Tibial nerve (tissue), 4 donors: Measurements from ENCODE around the gene TMCC1. TPM values are rescaled to one million over a fixed set of nuclear protein-coding genes. Genes with fewer than 3 reads are reported as not detected.

Experiments used
- DNase-seq, 2 donors: peaks; one replicate each; pipeline ENCODE4 v3.0.0-alpha.2; 2019; ENCODE audit warnings: low spot score in 2 of 2
- H3K27ac ChIP-seq, 4 donors: fragments of 200-600 bp; sonication (generic) in 3 of 4; one replicate each; pipeline ENCODE4 v1.5.1; 2017 to 2019; ENCODE audit warnings: mild to moderate bottlenecking in 1 of 4
- H3K27me3 ChIP-seq, 2 donors: fragments of 200-600 bp; sonication (generic) in 1 of 2; one replicate each; pipeline versions ENCODE4 v1.5.1 to v1.6.0; 2017 to 2019
- H3K36me3 ChIP-seq, 3 donors: fragments of 200-600 bp; sonication (generic); one replicate each; pipeline ENCODE4 v1.5.1; 2018 to 2019
- H3K4me1 ChIP-seq, 4 donors: fragments of 200-600 bp; sonication (generic) in 3 of 4; one replicate each; pipeline ENCODE4 v1.5.1; 2017 to 2019
- H3K4me3 ChIP-seq, 4 donors: fragments of 200-600 bp; sonication (generic) in 3 of 4; one replicate each; pipeline ENCODE4 v1.5.1; 2017 to 2019; ENCODE audit warnings: mild to moderate bottlenecking in 1 of 4, moderate library complexity in 1 of 4
- H3K9me3 ChIP-seq, 4 donors: fragments of 200-600 bp; sonication (generic) in 3 of 4; one replicate each; pipeline ENCODE4 v1.5.1; 2017 to 2019
- EP300 ChIP-seq, 2 donors: sonication (generic); formaldehyde crosslinking; IDR thresholded peaks; one replicate each; pipeline ENCODE4 v1.6.1; 2017; ENCODE audit warnings: antibody characterized with exemption in 2 of 2, mild to moderate bottlenecking in 1 of 2
- POLR2A ChIP-seq, 2 donors: fragments of 450-650 bp; IDR thresholded peaks; one replicate each; pipeline ENCODE4 v1.6.1; 2017; ENCODE audit warnings: antibody characterized with exemption in 2 of 2, mild to moderate bottlenecking in 2 of 2, moderate library complexity in 2 of 2
- WGBS, 2 donors: methylation state at CpG; one replicate each; pipeline ENCODE4 v1.1.5; 2018; 5-methylcytosine and 5-hydroxymethylcytosine counted together
- total RNA-seq, 4 donors: library from RNA; depleted of rRNA; stranded (reverse); fragments of >200 nt; gene quantifications; one replicate each; pipeline ENCODE4 v1.1.0, GENCODE V29; 2016
- TF ChIP-seq, protein P1 (sequence below), 5 experiments: fragments of 200-600 bp in 3 of 5; fragments of 450-650 bp in 2 of 5; sonication (generic) in 3 of 5; IDR thresholded peaks; one replicate each; pipeline ENCODE4 v1.5.1; 2016 to 2019; ENCODE audit warnings: antibody characterized with exemption in 5 of 5, mild to moderate bottlenecking in 3 of 5, moderate library complexity in 2 of 5

Gene TMCC1
- total RNA-seq, 4 donors from 2014 or later = 19.9 to 27.9 (median 23.1) TPM

DNA sequence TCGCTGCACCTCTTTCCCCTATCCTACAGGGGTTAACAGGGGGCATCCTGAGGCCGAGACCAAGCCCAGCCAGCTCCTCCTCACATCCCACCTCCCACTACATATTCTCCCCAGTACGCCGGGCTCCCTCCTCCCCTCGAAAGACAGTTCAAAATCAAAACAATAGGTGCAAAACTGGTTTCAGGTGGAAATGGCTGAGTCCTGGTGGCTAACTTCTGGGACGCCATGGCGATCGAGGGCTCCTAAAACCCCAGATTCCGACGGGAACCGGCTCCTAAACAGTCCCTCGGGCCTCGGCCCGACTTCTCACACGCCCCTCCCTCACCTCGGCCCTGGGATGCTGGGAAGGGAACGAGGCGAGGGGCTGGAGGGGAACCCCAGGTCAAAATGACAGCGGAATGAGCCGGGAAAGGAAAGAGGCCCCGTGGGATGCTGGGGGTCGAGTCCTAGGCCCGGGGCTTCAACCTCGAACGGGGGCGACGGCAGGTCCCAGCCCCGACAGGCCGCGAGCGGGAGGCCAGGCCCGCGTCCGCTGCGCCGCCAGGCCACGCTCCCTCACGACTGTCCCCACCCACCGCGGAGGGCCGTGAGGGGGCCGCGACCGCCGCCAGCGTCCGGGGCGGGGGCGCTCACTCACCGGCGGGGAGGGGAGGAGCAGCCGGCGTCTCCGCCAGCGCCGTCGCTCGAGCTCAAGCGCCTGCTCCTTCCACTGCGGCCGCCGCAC, 492 bp downstream of the TMCC1 start:
- peak in 1 of 2 donors; percentile 29 for DNase-seq
- 0% methylated on average over 22 to 28 of the region's 62 CpGs for WGBS, 2 donors
- Histone ChIP-seq H3K9me3 (no peaks in the 10 kb centered on the region), H3K4me3 (peak overlapping the region; percentile 69 to 96 (median 86)), H3K27ac (peak overlapping the region; percentile 88 to 96 (median 95)), H3K27me3 (no peaks in the 10 kb centered on the region), H3K4me1 (peaks cover 0 to 57% (median 23%) of the 10 kb centered on the region in 4 donors), H3K36me3 (no peaks in the 10 kb centered on the region)
- no peak for TF ChIP-seq POLR2A (IDR thresholded peaks at IDR 0.05)
- TF ChIP-seq, protein P1, sequence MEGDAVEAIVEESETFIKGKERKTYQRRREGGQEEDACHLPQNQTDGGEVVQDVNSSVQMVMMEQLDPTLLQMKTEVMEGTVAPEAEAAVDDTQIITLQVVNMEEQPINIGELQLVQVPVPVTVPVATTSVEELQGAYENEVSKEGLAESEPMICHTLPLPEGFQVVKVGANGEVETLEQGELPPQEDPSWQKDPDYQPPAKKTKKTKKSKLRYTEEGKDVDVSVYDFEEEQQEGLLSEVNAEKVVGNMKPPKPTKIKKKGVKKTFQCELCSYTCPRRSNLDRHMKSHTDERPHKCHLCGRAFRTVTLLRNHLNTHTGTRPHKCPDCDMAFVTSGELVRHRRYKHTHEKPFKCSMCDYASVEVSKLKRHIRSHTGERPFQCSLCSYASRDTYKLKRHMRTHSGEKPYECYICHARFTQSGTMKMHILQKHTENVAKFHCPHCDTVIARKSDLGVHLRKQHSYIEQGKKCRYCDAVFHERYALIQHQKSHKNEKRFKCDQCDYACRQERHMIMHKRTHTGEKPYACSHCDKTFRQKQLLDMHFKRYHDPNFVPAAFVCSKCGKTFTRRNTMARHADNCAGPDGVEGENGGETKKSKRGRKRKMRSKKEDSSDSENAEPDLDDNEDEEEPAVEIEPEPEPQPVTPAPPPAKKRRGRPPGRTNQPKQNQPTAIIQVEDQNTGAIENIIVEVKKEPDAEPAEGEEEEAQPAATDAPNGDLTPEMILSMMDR (IDR thresholded peaks at IDR 0.05) = peak in 2 of 5 experiments; percentile 21 to 23
- peak in 1 of 2 donors; percentile 22 for TF ChIP-seq EP300 (IDR thresholded peaks at IDR 0.05)

DNA sequence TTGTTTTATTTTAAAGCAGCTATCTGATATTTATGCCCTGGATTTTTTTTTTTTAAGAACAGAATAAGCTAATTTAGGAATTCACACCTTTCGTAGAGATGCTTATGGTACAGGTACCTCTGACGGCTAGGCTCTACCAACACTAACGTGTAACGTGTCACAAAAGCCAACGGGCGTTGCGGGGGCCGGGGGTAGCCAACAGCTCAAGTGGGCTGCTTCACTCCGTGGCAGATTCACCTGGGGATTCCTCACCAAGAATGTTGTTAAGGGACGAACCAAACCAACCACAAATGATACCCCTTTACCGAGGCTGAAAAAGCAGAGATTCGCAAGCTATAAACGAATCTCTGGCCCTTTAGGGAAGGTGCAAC, 1.0 kb downstream of the TMCC1 start:
- Histone ChIP-seq H3K27me3 (no peaks in the 10 kb centered on the region), H3K36me3 (no peaks in the 10 kb centered on the region), H3K27ac (peak overlapping the region; percentile 88 to 96 (median 95)), H3K4me3 (peak overlapping the region; percentile 69 to 96 (median 86)), H3K4me1 (peaks cover 0 to 61% (median 23%) of the 10 kb centered on the region in 4 donors), H3K9me3 (no peaks in the 10 kb centered on the region)
- WGBS, 2 donors = 10 to 16% methylated on average over 13 of the region's 13 CpGs
- no peak for TF ChIP-seq EP300 (IDR thresholded peaks at IDR 0.05)
- TF ChIP-seq, protein P1 (IDR thresholded peaks at IDR 0.05) = no peak
- TF ChIP-seq POLR2A (IDR thresholded peaks at IDR 0.05) = no peak
- DNase-seq = no peak

GRCh38 chr3:129890891-129891290, 2.6 kb downstream of the TMCC1 start:
- Histone ChIP-seq H3K9me3 (no peaks in the 10 kb centered on the region), H3K27ac (peak overlapping the region in 2 of 4 donors; percentile 36 to 51), H3K4me1 (peaks cover 0 to 61% (median 23%) of the 10 kb centered on the region in 4 donors), H3K4me3 (no peak overlapping the region), H3K36me3 (no peaks in the 10 kb centered on the region), H3K27me3 (no peaks in the 10 kb centered on the region)
- no peak for DNase-seq
- 87% methylated on average over 2 of the region's 2 CpGs for WGBS, 2 donors
- TF ChIP-seq EP300 (IDR thresholded peaks at IDR 0.05) = no peak
- TF ChIP-seq, protein P1 (IDR thresholded peaks at IDR 0.05) = no peak
- TF ChIP-seq POLR2A (IDR thresholded peaks at IDR 0.05) = no peak

- Histone ChIP-seq H3K27me3 (no peaks in the 10 kb centered on the region), H3K36me3 (no peaks in the 10 kb centered on the region), H3K4me3 (no peak overlapping the region), H3K27ac (peak overlapping the region in 2 of 4 donors; percentile 26 to 36), H3K9me3 (no peaks in the 10 kb centered on the region), H3K4me1 (peaks cover 0 to 61% (median 23%) of the 10 kb centered on the region in 4 donors)
- 75 to 82% methylated on average over 2 of the region's 2 CpGs for WGBS, 2 donors
- peak in 1 of 2 donors; percentile 10 for DNase-seq
- TF ChIP-seq EP300 (IDR thresholded peaks at IDR 0.05) (no peak), POLR2A (IDR thresholded peaks at IDR 0.05) (no peak)
- TF ChIP-seq, protein P1 (IDR thresholded peaks at IDR 0.05) = no peak
These were observed 3.4 kb downstream of the TMCC1 start for GRCh38 chr3:129890125-129890524.

DNA sequence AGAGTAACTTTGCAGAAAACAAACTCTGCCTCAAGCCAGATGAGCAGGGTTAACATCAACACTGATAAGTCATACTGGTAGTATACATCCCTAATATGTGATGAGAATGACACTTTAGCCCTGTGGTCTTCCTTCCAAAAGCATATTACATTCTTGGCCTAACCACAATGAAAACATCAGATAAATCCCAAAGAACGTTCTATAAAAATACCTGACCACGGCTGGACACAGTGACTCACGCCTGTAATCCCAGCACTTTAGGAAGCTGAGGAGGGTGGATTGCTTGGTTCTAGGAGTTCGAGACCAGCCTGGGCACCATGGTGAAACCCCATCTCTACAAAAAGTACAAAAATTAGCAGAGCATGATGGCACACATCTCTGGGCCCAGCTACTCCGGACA, 4.7 kb downstream of the TMCC1 start:
- Histone ChIP-seq H3K9me3 (no peaks in the 10 kb centered on the region), H3K27ac (peak overlapping the region in 2 of 4 donors; percentile 1 to 18), H3K27me3 (no peaks in the 10 kb centered on the region), H3K4me3 (no peak overlapping the region), H3K4me1 (peaks cover 0 to 52% (median 16%) of the 10 kb centered on the region in 4 donors), H3K36me3 (no peaks in the 10 kb centered on the region)
- 58 to 61% methylated on average over 5 of the region's 5 CpGs for WGBS, 2 donors
- DNase-seq = no peak
- TF ChIP-seq, protein P1 (IDR thresholded peaks at IDR 0.05) = no peak
- TF ChIP-seq EP300 (IDR thresholded peaks at IDR 0.05) (no peak), POLR2A (IDR thresholded peaks at IDR 0.05) (no peak)
